Stimulated activated CD8-positive, alpha-beta memory T cell treated with anti-CD3 and anti-CD28 coated beads, Interleukin-7, amount 100 ng/mL, for 4 hours (primary cell): Measurements from ENCODE around the gene CPLANE1.
"Not testable (repeated sequence)": the region's sequence is repeated elsewhere in the genome, so short reads cannot be mapped to it uniquely, and the experiment has no call there.

Experiments
- DNase-seq, 2 donors: peaks; one replicate each; pipeline ENCODE4 v3.0.0-alpha.2; 2020; ENCODE audit warnings: low read depth in 2 of 2

The CPLANE1 gene

GRCh38 chr5:37248970-37249814, at the start of gene CPLANE1:
Gene CPLANE1, minus strand, starts transcription at chr5:37249376. Its CDS starts 1,678 bp downstream, at chr5:37247698.
- DNase-seq = peak in 1 of 2 donors; percentile 44

- DNase-seq = not testable (repeated sequence)
These were observed 47.1 kb upstream of the CPLANE1 start for GRCh38 chr5:37296313-37296712.

- no peak for DNase-seq
These were observed 34.1 kb upstream of the CPLANE1 start for GRCh38 chr5:37283214-37283820.

GRCh38 chr5:37275511-37275910, 26.3 kb upstream of the CPLANE1 start:
- DNase-seq = no peak

- DNase-seq = no peak
These were observed 23.3 kb upstream of the CPLANE1 start for GRCh38 chr5:37272511-37272910.

- DNase-seq = not testable (repeated sequence)
These were observed 18.9 kb upstream of the CPLANE1 start for GRCh38 chr5:37268100-37268499.

GRCh38 chr5:37255774-37256358, 6.7 kb upstream of the CPLANE1 start:
- DNase-seq = no peak

GRCh38 chr5:37254581-37254980, 5.4 kb upstream of the CPLANE1 start:
- no peak for DNase-seq

- no peak for DNase-seq
These were observed 2.5 kb upstream of the CPLANE1 start for GRCh38 chr5:37251665-37252064.

- DNase-seq = no peak
These were observed 614 bp upstream of the CPLANE1 start for GRCh38 chr5:37249815-37250164.

GRCh38 chr5:37248421-37248969, 681 bp downstream of the CPLANE1 start:
- DNase-seq = no peak

- no peak for DNase-seq
These were observed 1.7 kb downstream of the CPLANE1 start for GRCh38 chr5:37247496-37247895.

- no peak for DNase-seq
These were observed 2.1 kb downstream of the CPLANE1 start for GRCh38 chr5:37247036-37247435.

- no peak for DNase-seq
These were observed 14.9 kb downstream of the CPLANE1 start for GRCh38 chr5:37234288-37234687.

- DNase-seq = no peak
These were observed 22.8 kb downstream of the CPLANE1 start for GRCh38 chr5:37226377-37226776.

- no peak for DNase-seq
These were observed 27.0 kb downstream of the CPLANE1 start for GRCh38 chr5:37222181-37222580.

- not testable (repeated sequence) for DNase-seq
These were observed 28.8 kb downstream of the CPLANE1 start for GRCh38 chr5:37220426-37220825.

- DNase-seq = not testable (repeated sequence)
These were observed 29.8 kb downstream of the CPLANE1 start for GRCh38 chr5:37219384-37219783.

GRCh38 chr5:37217976-37218375, 31.2 kb downstream of the CPLANE1 start:
- no peak for DNase-seq

GRCh38 chr5:37214550-37214949, 34.6 kb downstream of the CPLANE1 start:
- DNase-seq = no peak

GRCh38 chr5:37212096-37212495, 37.1 kb downstream of the CPLANE1 start:
- DNase-seq = no peak

GRCh38 chr5:37211661-37212060, 37.5 kb downstream of the CPLANE1 start:
- no peak for DNase-seq
